IPS-18c (cell line): ENCODE measurements around the gene KREMEN1.

Experiments
- H3K4me3 ChIP-seq: 2 replicates; pipeline ENCODE4 v1.7.0; 2013; ENCODE audit warnings: low read depth, mild to moderate bottlenecking, low read length, moderate library complexity; ENCODE audit not compliant: insufficient read depth
- H3K9me3 ChIP-seq: one replicate; pipeline ENCODE4 v1.6.1; 2013; ENCODE audit warnings: mild to moderate bottlenecking, low read length, moderate library complexity; ENCODE audit not compliant: control insufficient read depth, insufficient read depth

The KREMEN1 gene

DNA sequence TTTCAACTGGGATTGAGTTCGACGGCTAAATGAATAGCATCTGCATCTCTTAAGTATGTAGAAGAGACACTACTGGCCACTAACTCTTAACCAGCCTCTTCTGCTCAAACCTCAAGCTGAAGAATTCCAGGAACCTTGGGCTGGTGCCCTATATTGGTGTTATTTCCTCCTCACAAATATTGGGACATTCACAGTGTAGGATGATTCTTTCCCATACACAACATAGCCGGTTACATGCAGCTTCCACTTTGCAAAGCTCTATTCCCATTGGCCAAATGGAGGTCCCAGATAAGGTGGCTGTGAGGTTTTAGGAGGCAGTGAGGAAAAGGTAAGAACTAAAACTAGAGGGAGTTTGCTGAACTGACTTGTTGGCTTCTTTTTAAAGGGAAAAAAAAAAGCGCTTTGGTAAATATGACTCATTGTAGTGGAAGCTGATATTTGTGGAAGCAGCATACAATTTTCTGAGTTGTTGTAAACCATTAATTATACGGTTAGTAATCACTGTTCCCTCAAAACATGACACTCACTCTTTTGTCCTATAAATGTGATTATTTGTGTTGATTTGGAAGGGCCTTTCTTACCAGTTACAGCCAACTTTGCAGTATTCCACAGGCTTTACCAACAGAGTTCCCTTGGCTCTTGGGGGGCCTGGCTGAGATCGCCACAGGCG lies 28.8 kb upstream of the KREMEN1 start:
- no peak overlapping the region for H3K4me3 ChIP-seq

DNA sequence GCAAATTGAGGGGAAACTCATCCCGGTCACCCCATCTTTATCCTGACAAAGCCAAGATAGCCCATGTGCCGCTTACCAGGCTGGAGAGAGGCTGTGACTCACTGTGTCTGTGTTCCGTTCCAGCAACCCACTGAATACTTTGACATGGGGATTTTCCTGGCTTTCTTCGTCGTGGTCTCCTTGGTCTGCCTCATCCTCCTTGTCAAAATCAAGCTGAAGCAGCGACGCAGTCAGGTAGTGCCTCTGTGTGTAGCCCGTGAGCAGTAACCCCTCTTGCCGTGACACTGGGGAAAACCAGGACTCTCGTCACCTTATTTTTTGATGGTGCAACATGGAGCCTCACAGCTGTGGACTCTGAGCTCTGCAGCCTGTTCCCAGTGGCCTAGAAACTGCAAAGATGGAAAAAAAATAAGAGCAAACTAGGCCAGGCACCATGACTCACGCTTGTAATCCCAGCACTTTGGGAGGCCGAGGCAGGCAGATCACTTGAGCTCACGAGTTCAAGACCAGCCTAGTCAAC lies 28.1 kb upstream of the KREMEN1 start:
- H3K9me3 ChIP-seq = no peaks in the 10 kb centered on the region
- no peak overlapping the region for H3K4me3 ChIP-seq

More for the DNA sequence above, 28.8 kb upstream of the KREMEN1 start:
- H3K9me3 ChIP-seq = no peaks in the 10 kb centered on the region

DNA sequence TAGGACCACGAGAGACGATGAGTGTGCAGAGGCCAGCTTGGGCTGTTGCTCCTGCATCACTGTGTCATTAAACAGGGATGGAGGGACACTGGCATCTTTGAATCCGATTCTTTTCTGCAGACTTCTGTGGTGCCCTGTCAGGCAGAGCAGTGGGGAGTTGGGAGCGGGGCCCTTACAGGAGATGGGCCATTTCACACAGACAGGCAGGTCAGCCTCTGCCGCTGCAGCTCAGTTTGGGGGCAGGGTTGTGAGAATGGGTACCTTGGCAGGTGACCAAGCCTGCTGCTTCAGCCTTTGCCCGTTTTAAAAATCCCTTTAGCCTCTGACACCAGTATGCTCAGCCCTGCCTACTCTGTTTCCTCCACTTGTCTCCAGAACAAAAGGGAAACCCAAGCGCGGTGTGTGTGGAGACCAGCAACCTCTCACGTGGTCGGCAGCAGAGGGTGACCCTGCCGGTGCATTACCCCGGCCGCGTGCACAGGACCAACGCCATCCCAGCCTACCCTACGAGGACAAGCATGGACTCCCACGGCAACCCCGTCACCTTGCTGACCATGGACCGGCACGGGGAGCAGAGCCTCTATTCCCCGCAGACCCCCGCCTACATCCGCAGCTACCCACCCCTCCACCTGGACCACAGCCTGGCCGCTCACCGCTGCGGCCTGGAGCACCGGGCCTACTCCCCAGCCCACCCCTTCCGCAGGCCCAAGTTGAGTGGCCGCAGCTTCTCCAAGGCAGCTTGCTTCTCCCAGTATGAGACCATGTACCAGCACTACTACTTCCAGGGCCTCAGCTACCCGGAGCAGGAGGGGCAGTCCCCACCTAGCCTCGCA lies 23.8 kb upstream of the KREMEN1 start:
- Histone ChIP-seq H3K4me3 (no peak overlapping the region), H3K9me3 (no peaks in the 10 kb centered on the region)

DNA sequence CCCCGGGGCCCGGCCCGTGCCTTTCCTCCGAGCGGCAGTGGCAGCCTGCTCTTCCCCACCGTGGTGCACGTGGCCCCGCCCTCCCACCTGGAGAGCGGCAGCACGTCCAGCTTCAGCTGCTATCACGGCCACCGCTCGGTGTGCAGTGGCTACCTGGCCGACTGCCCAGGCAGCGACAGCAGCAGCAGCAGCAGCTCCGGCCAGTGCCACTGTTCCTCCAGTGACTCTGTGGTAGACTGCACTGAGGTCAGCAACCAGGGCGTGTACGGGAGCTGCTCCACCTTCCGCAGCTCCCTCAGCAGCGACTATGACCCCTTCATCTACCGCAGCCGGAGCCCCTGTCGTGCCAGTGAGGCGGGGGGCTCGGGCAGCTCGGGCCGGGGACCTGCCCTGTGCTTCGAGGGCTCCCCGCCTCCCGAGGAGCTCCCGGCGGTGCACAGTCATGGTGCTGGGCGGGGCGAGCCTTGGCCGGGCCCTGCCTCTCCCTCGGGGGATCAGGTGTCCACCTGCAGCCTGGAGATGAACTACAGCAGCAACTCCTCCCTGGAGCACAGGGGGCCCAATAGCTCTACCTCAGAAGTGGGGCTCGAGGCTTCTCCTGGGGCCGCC lies 23.1 kb upstream of the KREMEN1 start:
- H3K4me3 ChIP-seq = no peak overlapping the region
- no peaks in the 10 kb centered on the region for H3K9me3 ChIP-seq

DNA sequence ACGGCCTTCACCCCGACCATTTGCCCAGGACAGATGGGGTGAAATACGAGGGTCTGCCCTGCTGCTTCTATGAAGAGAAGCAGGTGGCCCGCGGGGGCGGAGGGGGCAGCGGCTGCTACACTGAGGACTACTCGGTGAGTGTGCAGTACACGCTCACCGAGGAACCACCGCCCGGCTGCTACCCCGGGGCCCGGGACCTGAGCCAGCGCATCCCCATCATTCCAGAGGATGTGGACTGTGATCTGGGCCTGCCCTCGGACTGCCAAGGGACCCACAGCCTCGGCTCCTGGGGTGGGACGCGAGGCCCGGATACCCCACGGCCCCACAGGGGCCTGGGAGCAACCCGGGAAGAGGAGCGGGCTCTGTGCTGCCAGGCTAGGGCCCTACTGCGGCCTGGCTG lies 22.4 kb upstream of the KREMEN1 start:
- Histone ChIP-seq H3K4me3 (no peak overlapping the region), H3K9me3 (no peaks in the 10 kb centered on the region)

DNA sequence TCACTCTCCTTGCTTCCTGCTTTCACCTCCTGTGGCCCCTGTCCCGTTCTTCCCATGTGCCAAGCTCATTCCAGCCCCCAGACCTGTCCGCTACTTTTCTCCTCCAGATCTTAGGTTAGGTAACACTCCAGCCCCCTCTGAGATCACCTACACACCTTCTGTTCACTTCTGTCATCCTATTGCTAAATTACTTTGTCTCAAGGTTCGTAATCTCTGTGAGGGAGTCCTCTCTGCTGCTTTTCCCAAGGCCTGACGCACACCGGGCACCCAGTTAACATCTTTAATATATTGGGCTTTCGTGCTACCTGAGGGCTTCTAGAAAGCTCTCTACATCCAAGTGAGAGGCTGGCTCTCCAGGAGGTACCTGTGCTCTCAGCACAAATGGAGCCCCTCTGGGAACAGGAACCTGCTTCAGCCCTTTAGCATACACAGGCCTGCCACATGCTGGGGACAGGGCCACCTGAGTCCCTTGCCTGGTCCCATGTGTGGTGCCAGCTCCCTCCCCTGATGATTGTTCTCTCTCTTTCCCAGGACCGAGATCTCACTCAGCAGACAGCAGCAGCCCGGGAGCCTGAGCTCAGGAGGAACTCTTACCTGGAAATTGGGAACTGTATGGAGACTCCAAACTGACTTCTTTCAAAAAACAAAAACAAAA lies 19.7 kb upstream of the KREMEN1 start:
- Histone ChIP-seq H3K9me3 (no peaks in the 10 kb centered on the region), H3K4me3 (no peak overlapping the region)

DNA sequence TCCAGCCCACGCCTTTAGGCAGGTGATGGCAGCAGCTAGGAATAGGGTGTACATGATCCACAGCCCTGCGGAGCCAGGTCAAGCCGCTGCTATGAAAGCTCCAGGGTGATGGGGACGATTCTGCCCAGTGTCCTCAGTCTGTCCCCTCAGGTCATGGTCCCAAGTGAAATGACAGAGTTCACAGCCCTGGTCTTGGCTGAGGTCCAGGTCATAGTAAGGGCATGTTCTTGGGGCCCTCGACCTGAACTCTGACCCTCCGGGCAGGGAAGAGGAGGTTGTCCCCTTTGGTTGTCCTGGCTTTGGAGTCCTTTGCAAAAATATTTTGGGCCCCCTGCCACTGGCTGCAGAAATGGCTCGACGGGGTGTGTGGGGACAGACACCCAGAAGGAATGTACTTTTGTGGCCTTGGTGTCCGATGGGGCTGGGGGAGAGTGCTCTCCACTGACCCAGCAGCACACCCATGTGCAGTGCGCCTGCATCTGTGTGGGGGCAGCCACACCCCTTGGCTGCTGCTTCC lies 18.5 kb upstream of the KREMEN1 start:
- no peak overlapping the region for H3K4me3 ChIP-seq
- no peaks in the 10 kb centered on the region for H3K9me3 ChIP-seq

DNA sequence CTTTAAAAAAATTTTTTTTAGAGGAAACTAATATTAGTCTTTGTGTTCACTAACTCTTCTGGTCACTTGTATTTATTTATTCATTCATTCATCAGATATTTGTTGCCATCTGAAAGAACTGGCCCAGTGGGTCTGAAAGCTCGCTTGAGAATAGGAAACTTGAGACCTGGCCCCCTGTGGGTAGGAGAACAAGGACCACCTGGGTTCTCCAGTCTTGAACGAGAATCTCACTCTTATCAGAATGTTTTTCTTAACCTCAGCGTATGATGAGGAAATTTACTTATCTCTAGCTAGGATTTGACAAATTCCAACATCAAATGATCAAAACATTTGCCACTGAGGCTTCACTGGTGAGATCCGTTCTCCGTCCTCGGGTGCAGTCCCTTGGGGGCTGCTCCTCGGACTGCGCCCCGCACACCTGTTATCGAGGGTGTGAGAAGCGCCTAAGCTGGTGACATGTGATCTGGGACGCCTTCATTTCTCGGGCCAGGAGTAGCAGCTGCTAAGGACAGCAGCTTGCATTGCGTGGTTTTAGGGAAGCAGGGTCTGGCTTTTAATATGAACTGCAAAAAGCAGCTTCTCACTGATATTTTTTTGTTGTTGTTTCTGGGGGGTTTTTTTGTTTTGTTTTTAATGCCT lies 17.5 kb upstream of the KREMEN1 start:
- H3K4me3 ChIP-seq = no peak overlapping the region

DNA sequence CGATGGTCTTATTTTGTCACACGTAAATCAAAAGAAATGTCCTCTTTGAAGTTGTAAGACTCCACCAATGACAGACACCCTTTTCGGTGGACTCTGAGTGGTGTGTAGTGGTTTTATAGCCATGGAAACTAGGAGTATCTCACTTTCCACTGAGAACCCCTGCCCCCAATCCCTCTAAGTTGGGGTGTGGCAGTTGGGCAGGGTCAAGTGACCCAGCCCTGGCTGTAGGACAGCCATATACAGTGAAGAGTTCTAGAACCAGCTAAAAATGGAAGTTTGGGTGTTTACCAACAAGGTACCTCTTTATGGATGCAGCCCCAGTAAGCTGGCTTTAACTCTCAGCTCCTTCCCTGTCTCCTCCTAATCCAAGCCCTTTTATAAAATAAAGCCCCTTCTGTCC lies 16.4 kb upstream of the KREMEN1 start:
- Histone ChIP-seq H3K9me3 (no peaks in the 10 kb centered on the region), H3K4me3 (no peak overlapping the region)

More for the DNA sequence above, 17.5 kb upstream of the KREMEN1 start:
- H3K9me3 ChIP-seq = no peaks in the 10 kb centered on the region

DNA sequence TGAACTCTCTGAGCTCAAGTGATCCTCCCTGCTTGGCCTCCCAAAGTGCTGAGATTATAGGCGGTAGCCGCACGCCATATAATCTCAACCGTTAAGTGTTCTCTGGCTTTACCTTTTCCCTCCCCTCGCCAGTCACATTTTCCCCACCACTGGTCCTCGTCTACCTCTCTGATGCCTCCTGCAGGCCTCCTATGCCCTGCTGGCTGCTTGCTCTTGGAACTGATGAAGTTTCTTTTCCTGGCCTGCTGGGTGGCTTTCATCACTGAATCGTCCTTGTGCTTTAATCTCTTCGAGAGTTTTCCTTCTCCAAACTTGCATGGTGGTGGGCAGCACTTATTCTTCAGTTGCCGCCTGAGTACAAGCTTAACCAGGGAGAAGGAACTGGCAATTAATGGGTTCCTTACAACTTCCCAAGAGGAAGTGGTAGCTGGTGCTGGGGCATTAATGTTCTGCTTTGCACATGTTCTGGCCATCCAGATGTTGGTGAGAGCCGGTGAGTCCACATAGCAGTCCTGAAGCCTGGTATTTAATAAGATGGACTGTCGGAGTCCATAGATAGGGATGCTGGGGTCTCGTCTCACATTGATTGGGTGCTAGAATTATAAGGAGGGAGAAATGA lies 12.5 kb upstream of the KREMEN1 start:
- Histone ChIP-seq H3K9me3 (no peaks in the 10 kb centered on the region), H3K4me3 (no peak overlapping the region)

DNA sequence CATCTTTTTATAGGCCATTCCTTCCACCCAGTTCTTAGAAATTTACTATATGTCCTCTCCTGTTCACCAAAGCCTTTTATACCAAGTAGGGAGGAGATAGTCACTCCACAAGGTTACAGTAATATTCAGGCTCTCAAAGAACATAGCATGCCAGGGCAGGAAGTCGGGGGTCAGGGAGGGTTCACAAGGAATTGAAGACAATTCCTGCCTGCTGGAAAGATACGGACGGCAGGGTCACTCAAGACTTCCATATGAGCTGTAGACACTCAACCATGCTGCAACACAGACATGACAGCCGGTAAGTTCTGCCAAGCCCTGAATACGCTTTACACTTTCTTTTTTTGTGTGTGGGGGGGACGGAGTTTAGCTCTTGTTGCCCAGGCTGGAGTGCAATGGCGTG lies 11.9 kb upstream of the KREMEN1 start:
- no peaks in the 10 kb centered on the region for H3K9me3 ChIP-seq
- no peak overlapping the region for H3K4me3 ChIP-seq

DNA sequence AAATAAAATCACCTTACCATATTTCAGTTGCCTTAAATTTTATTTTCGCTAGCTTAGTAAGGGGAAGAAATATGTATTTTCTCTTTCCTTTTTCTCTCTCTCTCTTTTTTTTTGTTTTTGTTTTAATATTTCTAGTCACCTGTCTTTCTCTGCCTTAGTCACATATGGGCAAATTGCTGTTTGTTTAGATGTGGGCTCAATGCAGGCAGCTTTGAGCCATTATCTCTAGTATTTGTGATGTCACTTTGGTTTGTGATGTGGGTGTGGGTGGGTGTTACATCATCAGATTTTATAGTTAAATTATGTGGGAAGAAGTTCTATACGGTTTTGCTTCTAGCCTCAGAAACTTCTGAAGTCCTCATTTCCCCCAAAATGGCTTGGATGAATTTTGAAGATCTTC lies 11.1 kb upstream of the KREMEN1 start, which contains the start of gene C22orf31:
Gene C22orf31 (minus strand): TSS at position 59 of the 400 bp plus-strand sequence. CDS start 39 bp downstream, at position 20.
- H3K4me3 ChIP-seq = no peak within 1 kb of the TSS
- H3K9me3 ChIP-seq = no peaks in the 10 kb centered on the region

DNA sequence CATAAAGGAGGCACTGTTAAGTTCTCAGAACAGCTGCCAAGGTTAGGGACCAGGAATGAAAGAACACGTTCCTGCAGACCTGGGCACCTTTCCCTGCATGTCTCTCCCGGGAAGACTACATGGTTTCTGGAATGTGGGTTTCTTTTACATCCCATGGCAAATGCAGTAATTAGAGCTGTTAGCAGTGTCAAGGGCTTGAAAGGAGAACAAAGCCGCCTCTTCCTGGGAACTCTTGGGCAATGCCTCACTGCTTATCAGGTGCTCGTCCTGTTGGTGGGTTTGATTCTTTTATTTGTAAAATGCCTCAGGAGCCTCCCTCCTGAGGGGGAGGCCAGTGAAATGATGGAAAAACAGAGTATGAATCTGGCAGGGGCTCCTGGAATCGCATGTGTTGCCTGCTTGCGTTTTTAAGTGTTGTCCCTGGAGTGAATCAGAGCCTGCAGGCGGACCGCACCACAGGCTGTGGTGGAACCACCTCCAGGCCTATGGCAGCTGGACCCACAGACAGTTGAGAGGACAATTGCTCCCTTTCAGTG lies 10.5 kb upstream of the KREMEN1 start:
- H3K4me3 ChIP-seq = no peak overlapping the region
- H3K9me3 ChIP-seq = no peaks in the 10 kb centered on the region

DNA sequence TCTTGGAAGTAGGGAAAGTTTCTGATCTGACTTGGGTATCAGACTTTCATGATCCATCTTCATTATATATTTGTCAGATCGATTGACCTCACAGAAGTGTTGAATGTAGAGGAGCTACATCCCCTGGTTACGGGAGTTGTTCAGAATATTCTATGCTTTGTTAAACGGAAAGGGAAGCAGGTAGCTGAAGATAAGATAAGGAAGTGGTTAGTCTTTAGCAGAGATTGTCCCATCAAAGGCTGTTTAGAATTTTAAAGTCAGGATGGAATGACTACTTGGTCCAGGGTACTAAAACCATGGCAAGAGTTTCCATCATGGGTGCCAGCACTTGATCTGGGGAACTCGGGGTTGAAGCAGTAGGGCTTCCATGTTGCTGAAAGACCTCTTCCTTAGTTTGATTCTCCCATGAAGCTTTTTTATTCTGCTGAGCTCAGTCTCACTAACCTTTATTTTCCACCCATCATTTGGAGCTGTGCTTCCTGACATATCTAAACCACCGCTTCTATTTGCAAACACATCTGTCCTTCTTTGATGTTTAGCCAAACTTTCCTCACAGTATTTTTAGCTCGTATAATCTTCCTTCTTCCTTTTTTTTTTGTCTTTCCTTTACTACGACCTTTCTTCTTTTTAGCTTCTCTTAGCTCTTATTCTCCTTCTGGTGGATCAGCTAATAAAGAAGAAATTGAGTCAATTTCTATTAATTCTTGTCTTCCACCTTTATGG lies 7.2 kb upstream of the KREMEN1 start:
- no peak overlapping the region for H3K4me3 ChIP-seq
- H3K9me3 ChIP-seq = no peaks in the 10 kb centered on the region

DNA sequence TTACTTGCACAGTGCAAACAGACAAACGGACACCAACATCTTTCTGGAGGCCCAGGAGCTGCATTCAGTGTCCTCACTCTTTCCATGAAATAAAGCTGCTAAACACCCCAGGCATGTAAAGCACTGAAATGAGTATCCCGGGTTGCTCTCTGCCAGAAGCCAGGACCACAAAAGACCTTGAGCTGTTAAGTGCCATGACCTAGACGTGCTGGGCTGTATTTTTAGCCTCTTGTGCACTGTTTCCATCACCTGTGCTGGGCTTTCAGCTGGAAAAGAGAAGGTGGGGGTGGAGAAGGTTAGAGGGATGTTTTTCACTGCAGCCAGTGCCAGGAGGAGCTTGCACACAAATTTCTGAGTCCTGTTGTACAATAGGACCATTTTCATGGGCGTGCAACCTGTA lies 3.4 kb upstream of the KREMEN1 start:
- H3K4me3 ChIP-seq = no peak overlapping the region

DNA sequence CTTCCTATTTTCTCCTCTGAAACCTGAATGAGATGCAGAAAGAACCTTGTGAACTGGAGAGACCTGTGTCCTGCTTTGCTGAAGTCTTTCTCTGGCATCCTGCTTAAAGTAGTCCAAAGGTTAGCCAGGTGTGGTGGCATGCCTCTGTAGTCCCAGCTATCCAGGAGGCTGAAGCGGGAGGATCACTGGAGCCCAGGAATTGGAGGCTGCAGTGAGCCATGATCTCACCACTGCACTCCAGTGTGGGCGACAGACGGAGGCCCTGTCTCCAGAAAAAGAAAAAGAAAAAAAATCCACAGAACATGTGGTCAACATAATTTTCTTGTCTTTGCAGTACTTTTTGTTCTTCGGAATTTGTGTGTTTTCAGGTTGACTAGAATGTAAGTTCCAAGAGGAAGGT lies 2.3 kb upstream of the KREMEN1 start:
- Histone ChIP-seq H3K9me3 (no peaks in the 10 kb centered on the region), H3K4me3 (no peak overlapping the region; the same call in 1 of the 2 replicates)

More for the DNA sequence above, 3.4 kb upstream of the KREMEN1 start:
- H3K9me3 ChIP-seq = no peaks in the 10 kb centered on the region
